GM12873 (cell line): Measurements from ENCODE around the gene IBSP.

Experiments
- CTCF ChIP-seq: IDR thresholded peaks from 2 replicates; pipeline ENCODE4 v1.5.1; 2012; ENCODE audit warnings: low read depth, mild to moderate bottlenecking, moderate library complexity, low read length, control low read depth; ENCODE audit not compliant: insufficient read depth; ENCODE audit errors: missing control alignments

IBSP gene

GRCh38 chr4:87802858-87803257 is 3.5 kb downstream of the IBSP start:
- TF ChIP-seq CTCF, result no peak

DNA sequence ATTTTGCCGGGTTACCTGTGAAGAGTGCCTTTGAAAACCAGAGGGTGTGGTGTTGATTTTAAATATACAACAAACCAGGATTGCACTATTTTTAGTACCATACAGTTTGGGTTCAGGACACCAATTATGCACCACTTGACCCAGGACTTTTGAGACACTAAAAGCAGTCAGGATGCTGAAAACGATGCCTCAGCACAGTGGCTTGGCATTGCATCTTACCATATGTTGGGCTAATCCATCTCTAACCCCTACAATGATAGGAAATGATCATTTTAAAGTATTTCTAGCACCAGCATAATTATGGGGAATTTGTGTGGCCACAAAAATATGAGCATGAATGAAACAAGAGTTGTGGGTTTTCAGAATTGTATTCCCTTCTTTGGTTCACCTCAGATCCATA is 4.1 kb downstream of the IBSP start:
- no peak for TF ChIP-seq CTCF

GRCh38 chr4:87804871-87805270 is 5.5 kb downstream of the IBSP start:
- no peak for TF ChIP-seq CTCF

DNA sequence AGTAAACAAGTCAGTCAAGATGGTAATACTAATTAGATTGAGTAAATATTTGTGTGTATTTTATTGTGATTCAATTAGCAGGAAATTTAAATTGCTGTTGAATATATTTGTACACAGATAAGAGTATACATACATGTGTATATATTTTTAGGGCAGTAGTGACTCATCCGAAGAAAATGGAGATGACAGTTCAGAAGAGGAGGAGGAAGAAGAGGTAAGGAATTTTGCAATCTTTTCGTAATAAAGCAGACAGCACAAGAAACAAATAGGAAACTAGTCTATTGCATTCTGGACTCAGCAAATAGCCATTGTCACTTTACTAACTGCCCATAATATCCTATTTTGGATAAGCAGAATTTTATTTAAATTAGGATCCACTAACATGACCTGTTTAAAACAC is 6.6 kb downstream of the IBSP start:
- no peak for TF ChIP-seq CTCF

DNA sequence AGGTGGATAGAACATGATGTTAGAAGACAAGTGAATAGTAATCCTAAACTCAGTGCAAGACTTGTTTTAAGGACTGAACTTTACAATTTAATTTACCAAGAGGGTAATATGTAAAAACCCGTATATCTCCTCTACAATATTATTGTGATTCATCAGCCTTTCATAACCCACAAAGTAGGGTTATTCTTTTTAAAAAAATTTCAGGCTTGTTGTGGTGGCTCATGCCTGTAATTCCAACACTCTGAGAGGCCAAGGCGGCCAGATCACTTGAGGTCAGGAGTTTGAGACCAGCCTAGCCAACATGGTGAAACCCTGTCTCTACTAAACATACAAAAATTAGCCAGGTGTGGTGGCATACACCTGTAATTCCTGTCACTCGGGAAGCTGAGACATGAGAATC is 7.2 kb downstream of the IBSP start:
- TF ChIP-seq CTCF, result no peak

DNA sequence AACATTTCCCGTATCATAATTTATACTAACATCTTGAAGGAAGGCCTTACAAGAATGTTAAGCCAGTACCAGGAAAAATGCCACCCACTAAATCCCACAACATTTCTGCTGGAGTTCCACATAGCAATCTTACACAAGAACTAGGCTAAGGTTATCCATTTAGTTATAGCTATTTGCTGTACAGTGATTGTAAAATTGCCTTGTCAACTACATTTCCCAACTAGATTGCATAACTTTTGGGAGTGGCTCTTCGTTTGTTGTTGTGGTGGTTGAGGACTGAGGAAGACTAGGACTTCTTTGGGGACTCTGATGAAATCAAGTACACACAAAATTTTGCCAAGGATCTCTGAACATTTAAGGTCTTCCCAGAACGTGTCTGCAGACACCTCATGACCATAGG is 8.0 kb downstream of the IBSP start:
- no peak for TF ChIP-seq CTCF

DNA sequence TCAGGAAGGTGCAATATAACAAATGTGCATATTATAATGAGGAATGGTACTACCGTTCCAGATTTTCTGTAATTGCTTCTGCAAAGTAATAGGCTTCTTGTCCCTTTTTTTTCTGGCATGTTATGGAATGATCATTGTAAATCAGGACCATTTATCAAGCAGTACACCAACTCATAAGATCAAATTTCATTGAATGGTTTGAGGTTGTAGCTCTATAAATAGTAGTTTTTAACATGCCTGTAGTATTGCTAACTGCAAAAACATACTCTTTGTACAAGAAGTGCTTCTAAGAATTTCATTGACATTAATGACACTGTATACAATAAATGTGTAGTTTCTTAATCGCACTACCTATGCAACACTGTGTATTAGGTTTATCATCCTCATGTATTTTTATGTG is 12.6 kb downstream of the IBSP start:
- no peak for TF ChIP-seq CTCF
